Hypothalamus (tissue), 51 donors: ENCODE data around the gene CYP2B6.
"Not testable (repeated sequence)": the region's sequence is repeated elsewhere in the genome, so short reads cannot be mapped to it uniquely, and the experiment has no call there.

Source experiments
- DNase-seq, 51 donors: peaks; one replicate each; lab custom pipeline; 2025; lab: John Stamatoyannopoulos, UW

The CYP2B6 gene

DNA sequence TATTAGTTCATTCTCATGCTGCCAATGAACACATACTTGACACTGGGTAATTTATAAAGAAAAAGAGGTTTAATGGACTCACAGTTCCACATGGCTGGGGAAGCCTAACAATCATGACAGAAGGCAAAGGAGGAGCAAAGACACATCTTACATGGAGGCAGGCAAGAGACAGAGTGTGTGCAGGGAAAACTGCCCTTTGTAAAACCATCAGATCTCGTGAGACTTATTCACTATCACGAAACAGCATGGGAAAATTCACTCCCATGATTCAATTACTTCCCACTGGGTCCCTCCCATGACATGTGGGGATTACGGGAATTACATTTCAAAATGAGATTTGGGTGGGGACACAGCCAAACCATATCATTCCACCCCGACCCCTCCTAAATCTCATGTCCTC lies 11.3 kb upstream of the CYP2B6 start:
- DNase-seq = not testable (repeated sequence)

DNA sequence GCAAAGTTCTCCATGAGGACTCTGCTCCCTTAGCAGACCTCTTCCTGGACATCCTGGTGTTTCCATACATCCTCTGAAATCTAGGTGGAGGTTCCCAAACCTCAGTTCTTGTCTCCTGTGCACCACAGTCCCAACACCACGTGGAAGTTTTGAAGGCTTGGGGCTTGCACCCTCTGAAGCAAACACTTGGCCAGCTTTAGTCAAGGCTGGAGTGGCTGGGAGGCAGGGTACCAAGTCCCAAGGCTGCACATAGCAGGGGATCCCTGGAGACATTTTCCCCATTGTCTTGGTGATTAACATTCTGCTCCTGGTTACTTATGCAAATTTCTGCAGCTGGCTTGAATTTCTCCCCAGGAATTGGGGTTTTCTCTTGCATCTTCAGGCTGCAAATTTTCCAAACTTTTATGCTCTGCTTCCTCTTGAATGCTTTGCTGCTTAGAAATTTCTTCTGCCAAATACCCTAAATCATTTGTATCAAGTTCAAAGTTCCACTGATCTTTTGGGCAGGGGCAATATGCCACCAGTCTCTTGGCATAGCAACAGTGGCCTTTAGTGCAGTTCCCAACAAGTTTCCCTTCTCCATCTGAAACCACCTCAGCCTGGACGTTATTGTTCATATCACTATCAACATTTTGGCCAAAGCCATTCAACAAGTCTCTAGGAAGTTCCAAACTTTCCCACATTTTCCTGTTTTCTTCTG lies 10.2 kb upstream of the CYP2B6 start:
- DNase-seq = not testable (repeated sequence)

DNA sequence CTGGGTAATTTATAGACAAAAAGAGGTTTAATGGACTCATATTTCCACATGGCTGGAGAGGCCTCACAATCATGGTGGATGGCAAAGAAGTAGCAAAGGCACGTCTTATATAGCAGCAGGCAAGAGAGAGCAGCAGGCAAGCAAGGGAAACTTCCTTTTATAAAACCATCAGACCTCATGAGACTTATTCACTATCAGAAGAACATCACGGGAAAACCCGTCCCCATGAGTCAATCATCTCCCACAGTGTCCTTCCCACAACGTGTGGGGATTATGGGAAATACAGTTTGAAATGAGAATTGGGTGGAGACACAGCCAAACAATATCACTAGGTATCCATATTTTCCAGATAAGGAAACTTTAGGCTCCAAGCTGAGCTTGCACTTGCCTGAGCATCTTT lies 9.5 kb upstream of the CYP2B6 start:
- DNase-seq = no peak

DNA sequence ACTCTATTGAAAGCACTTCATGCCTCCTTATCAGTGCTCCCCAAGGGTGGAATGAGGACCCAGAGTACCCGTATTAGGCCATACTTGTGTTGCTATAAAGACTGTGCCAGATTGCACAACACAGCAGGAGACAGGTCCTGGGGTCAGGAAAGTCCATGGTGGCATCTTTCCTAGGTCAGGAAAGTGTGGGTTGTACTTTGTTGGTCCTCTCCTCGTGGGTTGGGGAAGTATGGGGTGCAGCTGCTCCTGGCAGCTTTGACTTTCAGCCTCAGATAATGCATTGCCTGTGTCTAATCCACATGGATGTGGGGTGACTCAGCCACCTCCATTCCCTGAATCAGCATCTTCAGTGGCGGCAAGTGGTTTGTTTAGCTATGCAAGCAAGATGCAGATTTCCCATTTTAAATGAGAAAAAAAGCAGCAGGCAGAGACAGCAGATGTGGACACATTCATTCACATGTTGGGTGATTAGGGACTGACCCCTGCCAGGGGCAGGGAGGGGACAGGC lies 8.4 kb upstream of the CYP2B6 start:
- peak in 1 of 51 donors; percentile 5 for DNase-seq

DNA sequence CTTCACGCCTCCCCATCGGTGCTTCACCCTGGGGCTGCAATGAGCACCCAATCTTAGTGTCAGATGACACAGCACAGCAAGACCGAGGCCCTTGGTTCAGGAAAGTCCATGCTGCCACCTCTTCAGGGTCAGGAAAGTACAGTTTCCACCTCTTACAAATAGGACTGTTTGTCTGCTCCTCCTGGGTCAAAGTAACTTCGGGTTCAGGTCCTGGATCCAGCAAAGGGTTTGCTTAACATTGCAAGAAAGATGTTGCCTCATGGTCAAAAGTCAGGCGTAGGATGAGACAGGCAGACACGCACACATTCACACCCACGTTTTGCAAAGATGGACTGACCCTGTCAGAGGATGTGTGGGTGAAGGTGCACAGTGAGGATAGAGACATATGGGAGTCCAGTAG lies 1.6 kb upstream of the CYP2B6 start:
- DNase-seq = no peak

DNA sequence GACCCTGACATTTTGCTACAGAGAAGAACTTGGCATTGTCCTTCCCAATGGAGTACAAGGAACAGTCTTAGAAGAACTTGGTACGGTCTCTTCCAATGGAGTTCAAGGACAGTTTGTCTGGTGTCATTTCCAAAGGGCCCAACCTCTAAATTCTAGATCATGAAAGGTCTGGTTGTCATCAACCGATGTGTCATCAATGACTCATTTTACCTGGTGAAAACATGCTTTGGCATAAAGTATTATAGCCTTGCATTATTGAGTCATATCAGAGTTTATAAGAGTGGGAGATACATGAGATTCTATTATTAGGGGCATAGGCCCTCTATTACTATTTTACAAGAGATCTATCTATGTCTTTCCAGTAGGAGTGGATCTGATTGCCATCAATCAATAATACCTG lies 4.3 kb downstream of the CYP2B6 start:
- DNase-seq = no peak

DNA sequence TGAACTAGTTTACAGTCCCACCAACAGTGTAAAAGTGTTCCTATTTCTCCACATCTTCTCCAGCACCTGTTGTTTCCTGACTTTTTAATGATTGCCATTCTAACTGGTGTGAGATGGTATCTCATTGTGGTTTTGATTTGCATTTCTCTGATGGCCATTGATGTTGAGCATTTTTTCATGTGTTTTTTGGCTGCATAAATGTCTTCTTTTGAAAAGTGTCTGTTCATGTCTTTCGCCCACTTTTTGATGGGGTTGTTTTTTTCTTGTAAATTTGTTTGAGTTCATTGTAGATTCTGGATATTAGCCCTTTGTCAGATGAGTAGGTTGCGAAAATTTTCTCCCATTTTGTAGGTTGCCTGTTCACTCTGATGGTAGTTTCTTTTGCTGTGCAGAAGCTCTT lies 7.9 kb downstream of the CYP2B6 start:
- DNase-seq = not testable (repeated sequence)

DNA sequence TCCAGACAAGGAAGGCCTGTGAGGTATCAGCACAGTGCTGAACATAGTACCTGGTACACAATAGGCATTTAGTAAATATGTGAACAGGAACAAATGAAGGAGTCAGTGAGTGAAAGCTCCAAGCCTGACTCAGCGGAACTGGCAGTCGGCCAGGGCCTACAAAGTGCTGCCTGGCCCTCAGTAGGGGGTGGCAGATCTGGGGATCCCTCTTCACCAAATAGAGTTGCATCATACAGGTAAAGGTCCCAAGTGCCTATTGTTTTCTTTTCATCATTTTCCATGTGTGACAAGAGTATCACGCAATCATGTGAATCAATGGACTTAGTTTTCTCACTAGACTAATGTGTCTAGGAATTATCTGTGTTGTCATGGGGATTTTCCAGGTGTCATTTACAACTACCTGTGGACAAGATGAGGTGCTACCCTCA lies 9.2 kb downstream of the CYP2B6 start:
- no peak for DNase-seq

DNA sequence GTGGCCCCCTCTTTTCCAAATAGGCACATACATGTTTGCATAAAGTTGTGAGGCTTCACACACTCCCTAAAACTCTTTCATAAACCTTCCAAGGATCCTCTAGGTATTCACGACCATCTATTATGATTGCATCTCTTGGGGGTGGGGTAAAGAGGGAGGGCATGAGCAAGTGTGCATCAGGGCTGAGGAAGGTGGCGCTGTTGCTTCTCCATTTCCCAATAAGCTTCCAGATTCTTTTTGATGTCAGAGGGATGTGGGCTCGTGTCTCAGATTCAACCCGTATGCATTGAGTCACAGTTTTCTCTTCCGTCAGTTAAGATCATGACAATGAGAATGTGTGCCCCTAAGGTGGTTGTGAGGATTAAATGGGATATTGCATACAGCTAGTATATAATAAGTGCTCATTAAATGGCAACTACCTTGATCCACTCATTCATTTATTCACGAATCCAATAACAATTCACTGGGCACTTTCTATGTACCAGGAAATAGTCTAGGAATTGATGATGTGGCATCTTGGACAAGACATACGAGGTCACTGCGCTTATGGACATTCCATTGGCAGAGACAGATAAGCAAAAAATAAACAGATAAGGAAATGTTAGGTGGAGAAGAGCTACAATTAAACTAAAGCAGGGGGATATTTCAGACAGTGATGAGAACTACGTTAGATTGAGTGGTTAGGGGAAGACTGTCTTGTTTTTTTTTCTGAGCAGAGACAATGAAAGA lies 10.3 kb downstream of the CYP2B6 start:
- DNase-seq = no peak

DNA sequence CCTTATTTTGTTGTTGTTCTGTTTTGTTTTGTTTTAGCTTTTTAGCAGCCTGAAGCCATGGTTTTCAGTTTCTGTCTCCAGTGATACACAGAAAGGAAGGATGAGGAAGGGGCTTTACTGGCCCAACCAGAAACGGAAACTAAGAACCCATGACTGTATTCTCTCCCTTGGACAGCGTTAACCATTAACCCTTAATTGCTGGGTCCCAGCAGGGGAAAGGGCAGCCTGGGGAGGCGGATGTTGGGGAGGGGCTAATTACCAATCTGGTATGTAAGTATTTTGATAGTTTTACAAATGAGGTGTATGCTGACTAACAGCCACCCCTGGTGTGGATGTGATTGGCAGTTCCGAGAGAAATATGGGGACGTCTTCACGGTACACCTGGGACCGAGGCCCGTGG lies 12.6 kb downstream of the CYP2B6 start:
- not testable (repeated sequence) for DNase-seq

DNA sequence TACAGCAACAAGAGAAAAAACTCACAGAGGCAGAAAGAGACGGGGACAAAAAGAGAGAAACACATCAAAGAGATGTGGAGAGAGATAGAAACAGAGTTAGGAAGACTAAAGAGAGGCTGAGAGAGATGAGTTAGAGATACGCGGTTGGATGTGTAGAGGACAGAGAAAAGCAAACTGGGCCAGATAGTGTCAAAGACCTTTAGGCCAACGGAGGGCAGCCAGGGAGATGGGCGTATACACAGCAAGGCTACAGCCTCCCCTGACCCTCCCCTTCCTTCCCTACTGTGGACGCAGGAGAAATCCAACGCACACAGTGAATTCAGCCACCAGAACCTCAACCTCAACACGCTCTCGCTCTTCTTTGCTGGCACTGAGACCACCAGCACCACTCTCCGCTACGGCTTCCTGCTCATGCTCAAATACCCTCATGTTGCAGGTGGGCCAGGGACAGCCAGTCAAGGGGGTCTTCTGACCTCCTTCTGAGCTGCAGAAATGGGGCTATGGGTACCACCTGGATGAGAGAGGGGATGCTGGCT lies 18.7 kb downstream of the CYP2B6 start:
- no peak for DNase-seq

DNA sequence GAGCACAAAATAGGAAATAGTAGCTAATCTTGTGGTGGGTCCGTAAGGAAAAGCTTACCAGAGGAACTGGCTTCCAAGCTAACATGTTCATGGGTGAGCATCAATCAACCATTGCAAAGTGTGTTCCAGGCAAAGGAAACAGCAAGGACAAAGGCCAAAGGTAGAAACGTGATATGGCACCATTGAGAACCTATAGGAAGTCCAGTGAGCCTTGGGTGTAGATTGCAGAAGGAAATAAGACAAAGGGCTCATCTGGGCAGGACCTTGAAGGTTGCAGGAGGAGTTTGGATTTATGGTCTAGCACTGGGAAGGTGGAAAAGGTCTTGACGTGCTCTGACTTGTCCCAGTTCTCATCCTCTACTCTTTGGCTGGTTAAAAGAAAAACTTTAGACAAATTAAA lies 22.3 kb downstream of the CYP2B6 start:
- DNase-seq = no peak

DNA sequence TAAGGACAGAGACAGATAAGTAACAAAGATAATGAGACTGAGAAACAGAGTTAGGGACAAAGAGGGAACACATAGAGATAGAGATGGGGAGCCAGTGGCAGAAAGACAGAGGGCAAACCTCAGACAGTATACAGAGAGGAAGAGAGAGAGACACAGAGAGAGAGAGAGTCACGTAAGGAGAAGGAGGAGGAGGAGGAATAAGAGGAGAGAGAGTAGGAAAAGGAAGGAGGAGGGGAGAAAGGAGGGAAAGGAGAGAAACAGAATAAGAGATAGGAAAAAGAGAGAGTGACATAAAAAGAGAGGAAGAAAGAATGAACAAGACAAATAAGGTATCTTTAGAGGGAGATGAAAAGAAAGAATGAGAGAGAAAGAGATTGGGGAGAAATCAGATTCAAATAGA lies 23.6 kb downstream of the CYP2B6 start:
- no peak for DNase-seq

DNA sequence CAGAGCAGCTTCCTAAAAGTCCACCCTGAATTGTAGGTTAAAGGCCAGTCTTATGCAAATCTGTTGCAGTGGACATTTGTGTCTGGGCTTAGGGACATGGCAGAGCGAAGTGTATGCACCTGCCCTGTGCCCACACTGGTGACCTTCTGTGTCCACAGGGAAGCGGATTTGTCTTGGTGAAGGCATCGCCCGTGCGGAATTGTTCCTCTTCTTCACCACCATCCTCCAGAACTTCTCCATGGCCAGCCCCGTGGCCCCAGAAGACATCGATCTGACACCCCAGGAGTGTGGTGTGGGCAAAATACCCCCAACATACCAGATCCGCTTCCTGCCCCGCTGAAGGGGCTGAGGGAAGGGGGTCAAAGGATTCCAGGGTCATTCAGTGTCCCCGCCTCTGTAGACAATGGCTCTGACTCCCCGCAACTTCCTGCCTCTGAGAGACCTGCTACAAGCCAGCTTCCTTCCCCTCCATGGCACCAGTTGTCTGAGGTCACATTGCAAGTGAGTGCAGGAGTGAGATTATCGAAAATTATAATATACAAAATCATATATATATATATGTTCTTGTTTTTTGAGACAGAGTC lies 25.5 kb downstream of the CYP2B6 start:
- DNase-seq = no peak

DNA sequence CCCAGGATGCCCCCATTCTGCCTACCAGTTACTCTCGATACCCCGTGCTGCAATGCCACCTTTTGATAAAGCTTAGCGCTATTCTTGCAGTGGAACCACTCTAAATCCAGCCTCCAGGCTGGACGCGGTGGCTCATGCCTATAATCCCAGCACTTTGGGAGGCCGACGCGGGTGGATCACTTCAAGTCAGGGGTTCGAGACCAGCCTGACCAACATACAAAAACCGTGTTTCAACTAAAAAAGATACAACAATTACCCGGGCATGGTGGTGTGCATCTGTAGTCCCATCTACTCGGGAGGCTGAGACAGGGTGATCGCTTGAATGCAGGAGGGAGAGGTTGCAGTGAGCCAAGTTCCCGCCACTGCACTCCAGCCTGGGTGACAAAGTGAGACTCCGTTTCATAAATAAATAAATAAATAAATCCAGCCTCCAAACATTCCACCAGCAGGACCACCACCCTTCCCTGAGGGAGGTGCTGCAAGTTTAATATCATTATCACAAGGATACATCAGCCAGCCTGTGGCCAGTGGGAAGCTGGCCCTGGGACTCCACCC lies 27.7 kb downstream of the CYP2B6 start:
- no peak for DNase-seq

DNA sequence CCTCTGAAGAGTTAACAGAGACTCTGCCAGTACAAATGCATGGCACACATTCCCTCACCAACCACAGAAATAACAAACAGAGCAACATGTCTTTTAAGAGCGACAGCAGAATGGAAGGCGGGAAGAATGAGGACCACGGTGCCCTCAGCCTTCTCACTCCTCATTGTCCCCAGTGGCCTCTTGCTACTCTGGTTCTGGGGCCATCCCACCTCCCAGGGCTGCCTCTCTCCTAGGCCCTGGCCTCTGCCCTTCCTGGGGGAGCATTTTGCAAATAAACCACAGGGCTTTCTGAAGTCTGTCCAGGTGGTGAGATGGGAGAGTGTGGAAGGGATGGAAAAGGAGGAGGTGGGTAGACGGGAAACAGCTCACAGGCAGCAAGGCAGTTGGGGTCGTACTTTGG lies 28.3 kb downstream of the CYP2B6 start:
- DNase-seq = no peak

DNA sequence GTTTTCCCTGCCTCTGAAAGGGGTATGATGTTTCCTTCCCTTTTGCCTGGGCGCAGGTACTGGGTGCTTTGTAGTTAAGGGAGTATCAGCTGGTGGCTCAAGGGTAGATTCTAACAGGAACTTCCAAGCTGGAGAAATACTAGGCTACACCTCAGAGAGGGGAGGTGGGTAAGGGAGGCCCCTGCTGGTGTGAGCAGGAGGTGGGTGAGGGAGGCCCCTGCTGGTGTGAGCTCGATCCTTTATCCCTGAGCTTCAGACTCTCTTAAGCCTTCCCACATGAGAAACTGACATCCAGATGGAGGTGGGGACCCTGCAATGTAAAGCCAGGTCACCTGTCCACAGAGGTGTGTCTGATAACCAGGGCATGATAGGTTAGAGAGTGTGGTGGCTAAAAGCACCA lies 32.1 kb downstream of the CYP2B6 start:
- no peak for DNase-seq

DNA sequence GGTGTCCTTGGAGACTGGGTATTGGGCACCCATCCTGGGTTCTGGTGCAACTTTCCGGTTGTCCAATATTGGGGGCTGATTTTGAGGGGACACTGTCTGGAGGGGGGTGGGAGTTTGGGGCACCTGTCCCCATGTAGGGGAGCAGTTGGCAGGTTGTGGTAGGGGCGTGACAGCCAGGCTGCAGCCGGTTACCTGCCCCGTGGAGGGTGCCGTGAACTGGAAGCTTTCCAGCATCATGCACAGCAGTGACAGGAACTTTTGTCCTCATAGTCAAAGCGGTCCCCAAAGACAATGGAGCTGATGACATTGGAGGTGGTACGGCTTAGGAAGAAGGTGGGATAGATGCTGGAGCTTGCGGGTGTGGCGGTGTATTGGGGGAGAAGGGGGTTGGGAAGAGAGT lies 34.3 kb downstream of the CYP2B6 start:
- DNase-seq = no peak

DNA sequence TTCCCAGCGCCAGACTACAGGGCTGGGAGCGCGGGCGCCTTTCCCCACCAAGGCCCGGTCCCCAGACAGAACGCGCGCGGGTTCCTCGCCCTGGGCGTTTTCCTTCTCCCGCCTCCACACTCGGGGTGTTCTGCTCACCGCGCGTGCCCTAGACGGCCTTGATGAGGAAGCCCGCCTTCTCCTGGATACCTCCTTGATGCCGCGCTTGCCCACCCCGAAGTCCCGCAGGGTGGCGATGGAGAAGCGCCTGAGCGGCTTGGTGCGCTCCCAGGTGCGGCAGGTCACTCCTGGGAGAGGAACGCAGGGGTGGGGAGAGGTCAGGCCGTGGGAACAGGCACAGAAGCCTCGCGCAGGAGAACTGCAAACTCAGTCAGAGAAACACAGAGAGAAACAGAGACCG lies 34.8 kb downstream of the CYP2B6 start:
- DNase-seq = no peak

DNA sequence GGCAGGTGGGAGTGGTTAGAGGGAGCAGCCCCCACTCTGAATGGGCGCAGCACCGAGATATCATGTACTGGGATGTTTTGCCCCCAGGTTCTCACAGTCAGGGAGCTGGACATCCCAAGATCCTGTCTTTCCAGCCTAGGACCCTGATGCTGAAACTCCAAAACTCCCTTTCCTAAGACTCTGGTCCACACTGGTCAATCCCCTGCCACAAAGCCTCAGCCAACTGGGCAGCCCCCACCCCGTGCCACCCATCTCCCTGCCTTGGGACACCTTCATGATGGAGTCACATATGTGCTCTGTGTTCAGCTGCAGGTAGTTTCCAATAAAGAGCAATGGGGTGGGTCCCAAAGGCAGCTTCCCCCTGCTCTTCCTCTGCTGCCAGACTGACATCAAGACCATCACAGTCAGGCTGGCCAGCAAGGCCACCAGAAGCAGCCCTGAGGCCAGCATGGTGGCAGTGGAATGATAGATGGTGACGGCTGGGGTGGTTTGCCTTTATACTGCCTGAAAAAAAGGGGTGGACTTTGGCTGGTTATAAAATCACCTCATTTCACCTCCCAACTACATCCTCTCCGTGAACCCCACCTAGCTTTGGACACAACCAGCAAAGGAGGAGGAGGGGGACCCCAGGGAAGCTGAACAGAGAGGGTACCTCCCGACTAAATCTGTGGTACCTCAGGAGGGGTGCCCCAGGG lies 36.3 kb downstream of the CYP2B6 start:
- DNase-seq = no peak
